Measurements from ENCODE around the gene GPR158. TPM values are rescaled to one million over a fixed set of nuclear protein-coding genes. Genes with fewer than 3 reads are reported as not detected.

GPR158 gene
- total and polyA plus RNA-seq, 9 of the 15 experiments (the other 6 are each of a cell fraction or from before 2014, with no cell fraction given): 4.0 to 7.6 (median 5.0) TPM

DNA sequence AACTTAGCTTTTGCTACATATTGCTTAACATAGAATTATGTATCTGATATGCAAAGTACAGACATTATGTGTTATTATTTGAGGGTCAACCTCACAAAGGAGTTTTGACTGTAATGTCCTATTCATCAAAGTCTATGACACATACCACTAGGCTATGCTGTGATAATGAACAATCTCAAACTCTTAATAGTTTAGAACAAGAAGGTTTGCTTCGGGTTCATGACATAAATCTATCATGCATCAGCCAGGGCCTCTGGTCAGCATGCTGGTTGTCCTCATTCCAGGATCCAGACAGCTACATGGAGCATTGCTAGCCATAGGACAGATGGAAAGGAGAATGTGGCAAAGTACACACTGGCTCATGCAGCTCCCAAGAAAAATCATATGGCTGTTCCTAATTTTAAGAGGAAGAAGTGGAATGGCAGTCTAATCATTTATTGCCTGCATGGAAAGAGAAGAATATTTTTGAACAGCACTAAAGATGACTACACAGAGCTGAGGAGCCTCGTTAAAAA is 332.1 kb downstream of the GPR158 start:
- ATAC-seq: no peak
- no peaks in the 10 kb centered on the region for H4K20me1 ChIP-seq (replicated peaks; ENCODE audit: control insufficient read depth, insufficient read depth, low read length)
- no TSS peak for BruUV-seq (replicated peaks)
- no peak for TF ChIP-seq ZFP91 (CRISPR knock-in tag; IDR thresholded peaks at IDR 0.05)
- TF ChIP-seq NR3C1 (CRISPR knock-in tag; IDR thresholded peaks at IDR 0.05): no peak
- TF ChIP-seq, protein P1, sequence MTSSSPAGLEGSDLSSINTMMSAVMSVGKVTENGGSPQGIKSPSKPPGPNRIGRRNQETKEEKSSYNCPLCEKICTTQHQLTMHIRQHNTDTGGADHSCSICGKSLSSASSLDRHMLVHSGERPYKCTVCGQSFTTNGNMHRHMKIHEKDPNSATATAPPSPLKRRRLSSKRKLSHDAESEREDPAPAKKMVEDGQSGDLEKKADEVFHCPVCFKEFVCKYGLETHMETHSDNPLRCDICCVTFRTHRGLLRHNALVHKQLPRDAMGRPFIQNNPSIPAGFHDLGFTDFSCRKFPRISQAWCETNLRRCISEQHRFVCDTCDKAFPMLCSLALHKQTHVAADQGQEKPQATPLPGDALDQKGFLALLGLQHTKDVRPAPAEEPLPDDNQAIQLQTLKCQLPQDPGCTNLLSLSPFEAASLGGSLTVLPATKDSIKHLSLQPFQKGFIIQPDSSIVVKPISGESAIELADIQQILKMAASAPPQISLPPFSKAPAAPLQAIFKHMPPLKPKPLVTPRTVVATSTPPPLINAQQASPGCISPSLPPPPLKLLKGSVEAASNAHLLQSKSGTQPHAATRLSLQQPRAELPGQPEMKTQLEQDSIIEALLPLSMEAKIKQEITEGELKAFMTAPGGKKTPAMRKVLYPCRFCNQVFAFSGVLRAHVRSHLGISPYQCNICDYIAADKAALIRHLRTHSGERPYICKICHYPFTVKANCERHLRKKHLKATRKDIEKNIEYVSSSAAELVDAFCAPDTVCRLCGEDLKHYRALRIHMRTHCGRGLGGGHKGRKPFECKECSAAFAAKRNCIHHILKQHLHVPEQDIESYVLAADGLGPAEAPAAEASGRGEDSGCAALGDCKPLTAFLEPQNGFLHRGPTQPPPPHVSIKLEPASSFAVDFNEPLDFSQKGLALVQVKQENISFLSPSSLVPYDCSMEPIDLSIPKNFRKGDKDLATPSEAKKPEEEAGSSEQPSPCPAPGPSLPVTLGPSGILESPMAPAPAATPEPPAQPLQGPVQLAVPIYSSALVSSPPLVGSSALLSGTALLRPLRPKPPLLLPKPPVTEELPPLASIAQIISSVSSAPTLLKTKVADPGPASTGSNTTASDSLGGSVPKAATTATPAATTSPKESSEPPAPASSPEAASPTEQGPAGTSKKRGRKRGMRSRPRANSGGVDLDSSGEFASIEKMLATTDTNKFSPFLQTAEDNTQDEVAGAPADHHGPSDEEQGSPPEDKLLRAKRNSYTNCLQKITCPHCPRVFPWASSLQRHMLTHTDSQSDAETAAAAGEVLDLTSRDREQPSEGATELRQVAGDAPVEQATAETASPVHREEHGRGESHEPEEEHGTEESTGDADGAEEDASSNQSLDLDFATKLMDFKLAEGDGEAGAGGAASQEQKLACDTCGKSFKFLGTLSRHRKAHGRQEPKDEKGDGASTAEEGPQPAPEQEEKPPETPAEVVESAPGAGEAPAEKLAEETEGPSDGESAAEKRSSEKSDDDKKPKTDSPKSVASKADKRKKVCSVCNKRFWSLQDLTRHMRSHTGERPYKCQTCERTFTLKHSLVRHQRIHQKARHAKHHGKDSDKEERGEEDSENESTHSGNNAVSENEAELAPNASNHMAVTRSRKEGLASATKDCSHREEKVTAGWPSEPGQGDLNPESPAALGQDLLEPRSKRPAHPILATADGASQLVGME (CRISPR knock-in tag; IDR thresholded peaks at IDR 0.05): no peak
- TF ChIP-seq EGR1 (conservative IDR thresholded peaks at IDR 0.05): no peak
- TF ChIP-seq ZNF23 (CRISPR knock-in tag; IDR thresholded peaks at IDR 0.05): no peak
- no peak for TF ChIP-seq CHD2 (IDR thresholded peaks at IDR 0.05; ENCODE audit: low read depth, low read length)
- TF ChIP-seq, protein P2, sequence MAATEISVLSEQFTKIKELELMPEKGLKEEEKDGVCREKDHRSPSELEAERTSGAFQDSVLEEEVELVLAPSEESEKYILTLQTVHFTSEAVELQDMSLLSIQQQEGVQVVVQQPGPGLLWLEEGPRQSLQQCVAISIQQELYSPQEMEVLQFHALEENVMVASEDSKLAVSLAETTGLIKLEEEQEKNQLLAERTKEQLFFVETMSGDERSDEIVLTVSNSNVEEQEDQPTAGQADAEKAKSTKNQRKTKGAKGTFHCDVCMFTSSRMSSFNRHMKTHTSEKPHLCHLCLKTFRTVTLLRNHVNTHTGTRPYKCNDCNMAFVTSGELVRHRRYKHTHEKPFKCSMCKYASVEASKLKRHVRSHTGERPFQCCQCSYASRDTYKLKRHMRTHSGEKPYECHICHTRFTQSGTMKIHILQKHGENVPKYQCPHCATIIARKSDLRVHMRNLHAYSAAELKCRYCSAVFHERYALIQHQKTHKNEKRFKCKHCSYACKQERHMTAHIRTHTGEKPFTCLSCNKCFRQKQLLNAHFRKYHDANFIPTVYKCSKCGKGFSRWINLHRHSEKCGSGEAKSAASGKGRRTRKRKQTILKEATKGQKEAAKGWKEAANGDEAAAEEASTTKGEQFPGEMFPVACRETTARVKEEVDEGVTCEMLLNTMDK (IDR thresholded peaks at IDR 0.05; ENCODE audit: borderline replicate concordance, insufficient read depth, low read depth, low read length, poor library complexity, severe bottlenecking): no peak
- TF ChIP-seq ZNF253 (CRISPR knock-in tag; conservative IDR thresholded peaks at IDR 0.05): no peak
- TF ChIP-seq SP1 (CRISPR knock-in tag; IDR thresholded peaks at IDR 0.05): no peak
- TF ChIP-seq PCBP2 (IDR thresholded peaks at IDR 0.05; ENCODE audit: low read depth, low read length, poor library complexity, severe bottlenecking): no peak
- no peak for TF ChIP-seq ZNF184 (CRISPR knock-in tag; IDR thresholded peaks at IDR 0.05)
- no peak for TF ChIP-seq CXXC5 (CRISPR knock-in tag; IDR thresholded peaks at IDR 0.05)
- TF ChIP-seq ZNF785 (CRISPR knock-in tag; IDR thresholded peaks at IDR 0.05): no peak
- no peak for TF ChIP-seq ERF (CRISPR knock-in tag; IDR thresholded peaks at IDR 0.05)
- in situ Hi-C loops (cut with MboI) (no loop called here), intact Hi-C loops (cut with micrococcal nuclease) (no loop called here)
- H3K9ac ChIP-seq (ENCODE audit: insufficient read depth in 1 of 2, low read depth in 2 of 2, low read length in 2 of 2): no peak overlapping the region
- no peaks in the 10 kb centered on the region for H3K79me2 ChIP-seq (ENCODE audit: control insufficient read depth, insufficient read depth, low read length)
- H3K27me3 ChIP-seq (ENCODE audit: control insufficient read depth in 2 of 2, insufficient read depth in 2 of 2, low read length in 2 of 2): no peaks in the 10 kb centered on the region
- DNase-seq (ENCODE audit: extremely low read depth in 1 of 4, low spot score in 3 of 4): no peak
- no peak overlapping the region for H2AFZ ChIP-seq (ENCODE audit: low read depth, low read length)
- ChIA-PET CTCF (ENCODE audit: low intra/inter-chr PET ratio) (no interaction called here), POLR2A (interaction anchor here (1.2 kb wide), 1 partner anchor 8 kb away, joined by 3 read pairs; no protein-coding TSS in a partner anchor)
- peaks cover 2 to 9% of the 10 kb centered on the region in 2 experiments; a peak in 4 of 5 replicates for H3K4me1 ChIP-seq (replicated peaks in 1 of 2; ENCODE audit: control insufficient read depth in 2 of 2, insufficient read depth in 2 of 2, low read length in 2 of 2)
- no peaks in the 10 kb centered on the region for H3K36me3 ChIP-seq (ENCODE audit: control insufficient read depth, insufficient read depth, low read length)
- peaks cover 4% of the 10 kb centered on the region for H3K9me1 ChIP-seq (ENCODE audit: control insufficient read depth, insufficient read depth, low read length)
- 31% methylated on average over 2 of the region's 2 CpGs for WGBS (ENCODE audit: insufficient coverage, low coverage, missing lambda C conversion rate)
- no peak overlapping the region for H3K4me3 ChIP-seq
- H3K9me3 ChIP-seq (replicated peaks; ENCODE audit: control insufficient read depth, insufficient read depth, low read depth, low read length): no peaks in the 10 kb centered on the region
- H3K27ac ChIP-seq (ENCODE audit: extremely low read depth, low read depth, low read length): no peak overlapping the region
- no peak overlapping the region for H3K4me2 ChIP-seq (ENCODE audit: insufficient read depth, low read length)
- no peak for FAIRE-seq
